Head of caudate nucleus (tissue), 42 donors: ENCODE results near the gene ATP5PO.

ENCODE experiments used
- DNase-seq, 42 donors: peaks; one replicate each; pipeline versions ENCODE4 v3.0.0 to v3.0.0-alpha.2; 2020 to 2021; ENCODE audit warnings: mixed read lengths in 7 of 42
- intact Hi-C: fragments of 100-400 bp; cut with DNase I; formaldehyde crosslinking; loops from one replicate; pipeline ENCODE4 v1.15.0; 2022

The ATP5PO gene

DNA sequence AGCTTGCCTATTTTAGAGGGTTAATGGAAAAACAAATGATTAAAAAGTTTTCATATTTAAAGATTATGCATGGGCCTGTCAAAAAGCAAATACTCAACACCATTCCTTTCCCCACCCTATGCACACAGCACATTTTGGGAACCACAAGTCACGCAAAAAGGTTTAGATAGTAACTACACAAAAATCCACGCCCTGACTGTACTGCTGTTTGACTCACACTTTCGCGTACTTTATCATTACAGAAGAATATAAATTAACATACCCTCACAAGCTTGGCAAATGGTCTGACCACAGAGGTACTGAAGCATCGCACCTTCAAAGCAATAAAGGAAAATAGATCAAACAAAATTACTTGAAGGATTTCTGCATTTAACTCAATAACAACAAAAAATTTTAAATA, 1.4 kb downstream of the ATP5PO start:
- DNase-seq: peak in 1 of 42 donors; percentile 9
- intact Hi-C loops: loop anchor here (10.0 kb wide), 1 partner anchor 269 kb away; the partner anchor contains the start of genes CRYZL1 and ITSN1

DNA sequence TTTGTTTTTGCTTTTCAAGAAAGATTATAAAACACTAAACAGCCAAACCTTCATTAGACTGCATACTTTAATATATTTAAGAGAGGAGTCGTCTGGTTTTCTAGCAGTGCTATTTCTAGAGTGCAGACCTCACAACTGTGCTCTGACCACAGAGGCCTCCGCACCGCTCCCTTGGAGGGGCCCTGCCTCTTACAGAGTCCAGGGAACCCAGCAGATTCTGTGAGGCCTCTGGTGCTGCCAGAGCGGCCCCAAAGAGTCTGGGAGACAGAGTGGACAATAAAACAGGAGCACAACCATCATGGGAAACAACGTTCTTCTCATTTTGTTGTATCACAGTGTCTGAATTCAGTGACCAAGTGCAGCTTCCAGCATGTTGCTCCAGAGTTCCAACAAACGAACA, 5.8 kb downstream of the ATP5PO start:
- intact Hi-C loops: loop anchor here (10.0 kb wide), 1 partner anchor 265 kb away; the partner anchor contains the start of genes CRYZL1 and ITSN1

DNA sequence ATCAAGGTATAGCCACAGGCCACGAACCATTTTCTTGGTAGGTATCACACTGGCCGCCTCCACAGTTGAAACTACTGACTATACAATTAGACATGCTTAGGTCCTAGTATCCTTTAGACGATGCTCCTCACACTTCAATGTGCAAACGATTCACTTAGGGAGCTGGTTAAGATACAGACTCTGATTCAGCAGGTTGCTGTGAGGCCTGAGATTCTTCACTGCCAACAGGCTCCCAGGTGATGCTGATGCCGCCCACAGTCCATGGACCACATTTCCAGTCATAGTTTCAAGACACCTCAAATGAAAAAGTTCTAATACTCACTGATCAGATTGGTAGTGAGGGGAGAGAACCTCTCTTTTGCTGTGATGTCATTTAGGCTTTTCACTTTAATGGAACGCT, 6.8 kb downstream of the ATP5PO start:
- DNase-seq: peak in 2 of 42 donors; percentile 3 to 31
- intact Hi-C loops: no loop called here

More for the DNA sequence above, 5.8 kb downstream of the ATP5PO start:
- DNase-seq: peak in 1 of 42 donors; percentile 1

DNA sequence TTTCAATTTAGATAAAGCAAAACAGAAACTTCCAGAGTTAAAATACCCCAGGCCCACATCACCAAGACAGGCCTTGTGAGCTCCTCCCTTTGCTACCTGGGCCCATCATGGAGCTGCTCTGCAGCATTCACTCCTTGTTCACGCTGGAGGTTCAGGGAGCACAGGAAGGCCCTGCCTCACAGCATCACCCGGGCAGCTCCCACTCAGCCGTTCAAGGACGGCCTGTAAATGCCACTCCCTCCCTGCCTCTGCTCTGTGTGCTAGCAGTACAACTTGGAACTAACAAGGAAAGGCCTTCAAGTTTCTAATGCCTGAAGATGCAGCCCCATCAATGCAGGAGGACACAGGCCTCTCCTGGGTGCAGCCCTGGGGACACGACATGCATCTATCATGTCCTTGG, 11.6 kb downstream of the ATP5PO start:
- peak in 17 of 42 donors; percentile 23 to 69 (median 35) for DNase-seq
- intact Hi-C loops: no loop called here

DNA sequence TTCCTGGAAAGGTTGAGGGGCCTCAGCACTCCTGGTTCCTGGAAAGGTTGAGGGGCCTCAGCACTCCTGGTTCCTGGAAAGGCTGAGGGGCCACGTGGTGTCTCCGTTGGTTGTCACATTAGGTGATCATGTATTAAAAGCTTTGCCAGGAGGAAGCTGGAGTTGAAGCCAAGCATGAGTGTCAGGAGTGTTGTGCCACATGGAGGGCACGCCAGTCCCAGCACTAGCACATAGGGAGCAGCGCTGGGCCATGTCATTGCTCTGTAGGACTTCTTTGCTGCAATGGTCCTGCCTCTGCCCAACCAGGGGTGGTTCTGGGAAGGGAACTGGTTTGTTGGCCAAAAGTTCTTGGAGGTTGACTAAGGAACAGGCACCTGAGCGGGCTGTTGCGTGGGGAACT, 13.3 kb downstream of the ATP5PO start:
- intact Hi-C loops: no loop called here
- DNase-seq: peak in 1 of 42 donors; percentile 36

DNA sequence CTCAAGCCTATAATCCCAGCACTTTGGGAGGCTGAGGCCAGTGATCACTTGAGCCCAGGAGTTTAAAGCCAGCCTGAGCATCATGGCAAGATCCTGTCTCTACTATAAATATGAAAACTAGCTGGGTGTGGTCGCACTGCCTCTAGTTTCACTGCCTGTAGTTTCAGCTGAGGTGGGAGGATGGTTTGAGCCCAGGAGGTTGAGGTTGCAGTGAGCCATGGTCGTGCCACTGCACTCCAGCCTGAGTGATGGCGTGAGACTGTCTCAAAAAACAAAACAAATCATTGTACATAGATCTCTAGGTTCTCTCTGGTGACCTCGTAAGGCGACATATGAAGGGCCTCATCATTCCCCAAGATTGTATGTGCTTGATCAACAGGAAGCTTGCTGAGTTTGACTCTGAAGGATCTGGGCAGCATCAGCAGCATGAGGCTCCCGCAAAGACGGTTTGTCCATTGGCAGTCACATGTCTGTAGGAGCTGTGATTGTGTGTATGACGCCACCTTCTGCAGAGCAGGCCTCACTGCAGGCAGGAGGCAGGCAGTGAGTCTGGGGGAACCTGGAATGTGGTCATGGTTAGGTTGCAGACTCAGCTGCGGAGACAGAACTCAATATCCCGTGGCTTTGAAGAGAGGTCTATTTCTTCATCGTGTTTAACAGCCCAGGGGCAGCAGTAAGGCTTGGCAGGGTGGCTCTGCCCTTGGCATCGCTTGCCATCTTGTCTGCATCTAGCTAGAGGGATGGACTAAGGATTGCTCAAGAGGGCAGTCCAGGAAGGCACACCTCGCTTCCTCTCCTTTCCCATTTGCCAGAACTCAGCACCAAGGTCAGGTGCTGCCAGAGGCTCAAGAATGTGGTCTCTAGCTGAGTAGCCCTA, 14.0 kb downstream of the ATP5PO start:
- intact Hi-C loops: no loop called here
- DNase-seq: peak in 30 of 42 donors; percentile 18 to 66 (median 40)

DNA sequence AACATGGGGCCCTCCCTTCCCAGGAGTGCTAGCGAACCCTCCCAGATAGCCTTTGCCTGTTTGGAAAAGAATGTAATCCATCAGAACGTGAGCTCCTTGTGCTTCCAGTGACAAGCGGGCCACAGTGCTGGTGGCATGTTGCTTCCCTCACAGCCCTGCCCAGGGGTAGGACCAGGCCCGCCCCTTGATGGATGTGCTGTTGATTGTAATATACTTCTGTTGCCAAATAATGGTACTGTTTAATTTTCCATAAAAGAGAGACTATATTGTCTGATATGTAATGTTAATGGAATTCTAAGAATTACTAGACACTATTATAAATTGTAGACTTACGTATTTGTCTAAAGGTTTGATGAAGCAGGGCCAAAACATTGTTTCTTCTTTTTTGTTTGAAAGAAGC, 16.4 kb downstream of the ATP5PO start:
- intact Hi-C loops: no loop called here
- DNase-seq: no peak

DNA sequence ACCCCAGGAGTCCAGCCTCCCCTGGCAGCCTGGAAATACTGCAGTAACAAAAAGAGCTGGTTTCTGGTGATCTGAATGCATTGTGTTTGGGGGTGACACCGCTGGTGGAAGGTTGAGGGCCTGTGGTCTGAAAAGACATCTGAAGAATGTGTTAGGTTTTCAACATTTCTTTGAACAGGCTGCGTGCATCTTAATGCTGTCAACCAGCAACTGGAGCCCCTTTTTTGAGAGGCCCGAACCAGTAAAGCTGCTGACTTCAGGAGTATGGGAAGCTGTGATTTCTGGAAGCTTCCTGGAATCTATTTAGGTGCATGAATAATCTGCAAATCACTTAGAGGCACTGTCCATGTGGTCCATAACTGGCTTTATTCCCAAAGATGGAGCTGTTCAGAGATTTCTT, 17.0 kb downstream of the ATP5PO start:
- DNase-seq: peak in 1 of 42 donors; percentile 8

DNA sequence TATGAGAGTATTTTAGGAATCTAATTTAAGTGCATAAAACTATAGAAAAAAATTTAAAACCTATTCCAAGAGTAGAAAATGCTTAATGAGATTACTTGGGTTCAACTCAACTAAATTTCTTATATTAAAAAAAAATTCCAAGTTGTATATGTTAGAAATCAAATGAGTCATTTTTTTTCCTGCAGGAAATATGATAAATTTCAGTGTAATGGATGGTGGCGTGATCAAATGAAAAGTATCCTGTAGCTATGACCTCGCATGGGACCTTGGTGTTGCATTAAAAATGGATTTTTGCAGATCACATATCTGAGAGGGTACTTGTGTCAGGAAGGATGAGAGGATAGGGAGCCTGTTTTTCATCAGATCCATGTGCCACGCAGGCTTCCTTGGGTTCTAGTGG, 17.9 kb downstream of the ATP5PO start:
- intact Hi-C loops: no loop called here
- DNase-seq: no peak

More for the DNA sequence above, 17.0 kb downstream of the ATP5PO start:
- intact Hi-C loops: no loop called here

DNA sequence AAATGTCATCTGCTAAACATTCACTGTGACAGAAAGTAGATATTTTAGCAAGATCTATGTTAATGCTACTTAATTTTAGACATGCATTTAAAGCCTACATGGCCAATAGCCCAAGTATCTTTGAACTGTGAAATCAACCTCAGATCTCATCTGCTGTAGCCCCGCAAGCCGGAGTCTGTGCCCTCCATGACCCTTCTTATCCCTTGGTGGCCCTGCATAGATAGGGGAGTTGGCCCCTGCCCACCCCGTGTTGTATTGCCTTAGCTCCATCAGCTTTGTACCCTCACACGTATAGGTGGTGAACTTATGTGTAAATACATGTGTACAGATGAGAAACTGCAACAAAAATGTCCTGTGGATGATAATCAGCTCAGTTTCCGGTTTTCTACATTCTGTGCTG, 18.5 kb downstream of the ATP5PO start:
- no peak for DNase-seq
- intact Hi-C loops: no loop called here

DNA sequence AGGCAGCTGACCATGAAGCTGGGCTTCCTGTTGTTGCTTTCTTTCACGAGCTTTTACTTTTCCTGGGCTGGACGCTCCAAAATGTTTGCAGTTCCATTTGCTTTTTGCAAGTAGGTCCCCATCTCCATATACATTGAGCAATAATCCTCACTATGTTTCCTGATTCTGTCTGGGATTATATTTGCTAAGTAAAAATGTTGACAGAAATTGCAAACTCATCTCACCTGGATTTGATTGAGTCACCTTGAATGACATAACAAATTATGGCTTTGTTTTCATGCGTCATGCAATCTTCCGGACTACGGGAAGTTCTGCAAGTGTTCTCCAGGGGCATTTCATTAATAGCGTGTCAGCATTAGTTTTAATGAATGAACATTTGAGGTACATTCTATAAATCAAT, 18.9 kb downstream of the ATP5PO start:
- no peak for DNase-seq
- intact Hi-C loops: no loop called here

DNA sequence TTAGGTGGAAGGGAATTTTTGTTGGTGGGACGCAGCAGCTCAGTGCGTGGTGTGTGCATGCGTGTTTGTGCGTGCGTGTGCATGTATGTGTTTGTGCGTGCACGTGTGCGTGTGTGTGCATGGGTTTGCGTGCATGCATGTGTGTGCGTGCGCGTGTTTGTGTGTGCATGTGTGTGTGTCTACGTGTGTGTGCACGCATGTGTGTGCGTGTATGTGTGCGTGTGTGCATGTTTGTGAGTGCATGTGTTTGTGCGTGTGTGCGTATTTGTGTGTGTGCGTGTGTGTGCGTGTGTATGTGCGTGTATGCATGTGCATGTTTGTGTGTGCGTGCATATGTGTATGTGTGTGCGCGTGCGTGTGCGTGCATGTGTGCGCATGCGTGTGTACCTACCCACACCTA, 20.2 kb downstream of the ATP5PO start:
- intact Hi-C loops: no loop called here

DNA sequence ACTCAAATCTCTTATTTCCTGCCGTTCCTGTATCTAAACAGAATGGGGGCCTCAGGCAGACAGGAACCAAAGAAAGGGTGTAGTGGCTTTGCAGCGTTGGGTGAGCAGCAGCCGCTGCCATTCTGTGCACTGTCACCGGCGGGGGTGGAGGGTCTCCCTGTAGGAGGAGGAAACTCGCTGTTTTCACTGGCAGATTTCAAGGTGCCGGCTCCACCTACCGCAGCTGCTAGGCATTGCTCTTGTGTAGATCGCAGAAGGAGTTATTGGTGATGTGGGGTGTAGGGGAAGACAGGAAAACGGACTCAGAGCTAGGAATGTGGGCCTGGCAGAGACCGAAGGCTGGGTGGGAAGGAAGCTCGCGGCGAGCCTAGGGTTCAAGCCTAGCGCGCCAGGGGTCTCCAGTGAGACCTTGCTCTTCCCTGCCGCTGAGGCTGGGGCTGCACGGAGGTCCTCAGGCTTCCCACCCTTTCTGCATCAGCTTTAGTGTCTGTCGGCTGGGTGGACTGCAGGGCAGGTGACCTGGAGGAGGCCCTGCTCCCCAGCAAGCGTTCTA, 20.8 kb downstream of the ATP5PO start:
- intact Hi-C loops: no loop called here
- DNase-seq: peak; percentile 65 to 95 (median 84)

More for the DNA sequence above, 20.2 kb downstream of the ATP5PO start:
- DNase-seq: no peak

DNA sequence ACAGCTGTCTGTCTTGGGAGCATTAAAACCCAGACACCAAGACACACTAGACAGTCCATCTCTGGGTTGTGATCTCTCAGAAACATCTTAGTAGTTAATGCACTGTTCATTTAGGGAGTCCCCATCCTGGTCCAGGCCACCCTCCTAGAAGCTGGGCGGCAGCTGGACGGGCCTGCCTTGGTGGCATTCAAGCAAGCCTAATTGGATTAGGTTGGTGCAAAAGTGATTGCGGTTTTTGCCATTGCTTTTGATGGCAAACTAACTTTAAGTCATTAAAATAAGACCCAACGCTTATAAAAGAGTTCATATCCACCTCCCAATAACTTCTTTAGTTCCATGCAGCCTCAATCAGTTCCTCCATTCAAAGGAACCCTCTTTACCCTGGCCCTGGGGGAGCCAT, 21.7 kb downstream of the ATP5PO start:
- intact Hi-C loops: no loop called here
- peak in 1 of 42 donors; percentile 21 for DNase-seq

DNA sequence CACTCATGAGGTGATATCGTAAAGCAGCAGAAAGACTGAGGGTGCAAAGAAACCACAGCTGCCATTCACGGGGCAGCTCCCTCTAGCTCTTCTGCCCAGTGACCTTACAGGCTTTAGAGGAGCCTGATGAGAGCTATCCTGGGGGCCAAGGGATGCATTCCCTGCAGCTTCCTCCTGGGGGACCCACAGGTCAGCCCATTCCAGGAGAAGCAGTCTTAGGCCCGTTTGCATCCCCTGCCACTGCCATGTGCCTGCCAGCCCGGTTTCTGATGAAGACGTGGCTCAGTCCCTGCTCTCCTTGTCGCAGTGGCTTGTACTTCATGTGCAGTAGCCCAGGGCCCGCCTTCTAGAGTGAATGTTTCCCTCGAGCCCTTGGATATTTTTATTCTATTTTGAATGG, 22.8 kb downstream of the ATP5PO start:
- intact Hi-C loops: no loop called here
- no peak for DNase-seq

DNA sequence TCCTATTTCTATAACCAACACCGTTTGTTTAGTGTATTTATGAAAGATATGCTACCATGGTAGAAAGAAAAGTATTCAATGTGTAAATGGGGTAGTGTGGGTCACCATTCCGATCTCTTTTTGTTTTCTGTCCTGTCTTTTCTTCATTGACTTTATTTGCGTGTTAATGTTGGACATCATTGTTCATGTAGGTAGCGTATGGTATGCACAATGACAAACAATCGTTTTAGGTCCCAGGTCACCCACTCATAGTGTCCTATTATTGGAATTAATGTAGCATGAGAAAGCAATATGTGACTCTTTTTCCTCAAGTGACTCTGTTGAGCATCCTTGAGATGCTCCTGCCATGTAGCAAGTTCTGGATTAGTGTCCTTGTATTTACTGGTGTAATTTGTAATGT, 25.4 kb downstream of the ATP5PO start:
- DNase-seq: no peak
- intact Hi-C loops: no loop called here

DNA sequence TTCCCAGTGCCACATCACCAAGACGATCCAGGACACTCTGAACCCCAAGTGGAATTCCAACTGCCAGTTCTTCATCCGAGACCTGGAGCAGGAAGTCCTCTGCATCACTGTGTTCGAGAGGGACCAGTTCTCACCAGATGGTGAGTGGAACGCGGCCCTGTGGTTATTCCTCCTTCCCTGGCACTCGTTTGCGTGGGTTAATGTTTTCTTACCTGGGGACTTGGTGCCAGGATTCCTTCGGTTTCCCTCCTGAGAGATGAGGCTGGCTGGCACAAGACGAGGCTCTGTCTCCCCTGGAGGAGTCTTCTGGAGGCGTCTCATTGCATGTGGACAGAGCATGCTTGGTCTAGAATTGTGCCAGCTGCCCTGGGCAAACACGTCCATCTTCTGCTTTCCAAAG, 29.3 kb downstream of the ATP5PO start:
- no peak for DNase-seq
- intact Hi-C loops: no loop called here

DNA sequence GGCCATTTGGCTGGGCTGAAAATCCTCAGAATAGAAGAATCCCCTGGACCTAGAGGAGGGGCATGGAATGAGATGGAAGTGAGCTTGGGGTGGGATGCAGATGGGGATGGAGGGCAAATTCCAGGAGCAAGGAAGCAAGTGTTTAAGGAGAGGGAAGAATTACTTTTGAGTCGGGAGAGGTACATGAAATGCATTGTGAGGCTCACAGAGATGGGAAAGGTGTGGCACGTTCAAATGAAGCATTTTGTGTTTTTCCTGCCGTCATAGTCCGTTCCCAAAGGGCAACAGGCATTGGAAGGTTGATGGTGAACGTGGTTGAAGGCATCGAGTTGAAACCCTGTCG, 30.5 kb downstream of the ATP5PO start:
- intact Hi-C loops: no loop called here
- no peak for DNase-seq

DNA sequence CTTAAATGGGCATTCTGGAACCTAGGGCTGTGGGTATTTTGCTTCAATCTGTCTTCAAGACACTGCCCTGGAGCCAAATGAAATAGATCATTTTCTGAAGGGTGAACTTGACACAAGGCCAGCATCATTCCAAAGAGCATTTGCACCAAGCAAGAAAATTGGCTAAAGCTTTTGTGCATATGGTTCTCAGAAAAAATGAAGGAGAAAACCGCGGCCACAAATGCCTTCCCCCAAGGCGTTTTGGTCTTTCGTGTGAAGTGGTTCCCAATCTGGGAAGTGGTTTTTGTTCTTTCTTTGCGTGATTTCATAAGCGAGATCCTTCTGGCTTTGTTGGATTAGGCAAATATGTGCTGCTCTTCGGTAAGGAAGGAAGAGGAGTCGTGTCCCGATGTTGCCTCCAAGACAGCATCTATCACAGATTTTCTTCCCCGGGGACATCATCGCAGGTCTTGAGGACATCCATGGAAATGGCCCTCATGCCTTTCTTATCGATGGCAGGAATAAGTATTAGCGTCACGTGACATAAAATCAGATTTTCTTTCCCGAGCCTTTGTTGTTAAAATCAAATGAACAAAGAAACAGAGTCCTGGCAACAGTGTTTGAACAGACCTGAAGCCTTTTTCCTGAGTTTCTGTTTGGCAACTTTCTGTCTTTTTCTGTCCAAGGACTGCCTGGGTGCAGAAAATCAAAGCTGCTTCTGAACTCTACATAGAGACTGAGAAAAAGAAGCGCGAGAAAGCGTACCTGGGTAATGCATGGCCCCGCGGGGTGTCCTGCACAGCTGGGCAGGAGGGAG, 31.0 kb downstream of the ATP5PO start:
- DNase-seq: no peak
- intact Hi-C loops: no loop called here

DNA sequence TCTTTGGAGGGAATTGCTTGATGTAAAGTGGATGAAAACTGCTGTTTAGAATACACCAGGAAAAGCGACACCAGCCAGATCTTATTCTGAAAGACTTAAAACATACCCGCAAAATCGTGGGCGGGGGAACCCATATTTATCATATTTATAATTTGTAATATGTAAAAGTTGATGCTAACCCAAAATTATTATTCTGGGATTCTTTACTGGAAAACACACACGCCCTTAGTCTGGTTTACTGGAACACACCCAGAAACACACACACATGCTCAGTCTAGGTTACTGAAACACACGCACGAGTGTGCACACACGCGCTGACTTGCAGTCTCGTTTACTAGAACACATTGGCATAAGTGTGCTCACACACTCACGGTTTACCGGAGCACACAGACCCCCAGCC, 32.5 kb downstream of the ATP5PO start:
- intact Hi-C loops: no loop called here
- no peak for DNase-seq
